Posterior vena cava (tissue), 2 donors: ENCODE data around the gene MGAT5B. TPM values are rescaled to one million over a fixed set of nuclear protein-coding genes. Genes with fewer than 3 reads are reported as not detected.

Source experiments
- DNase-seq: peaks from one replicate; pipeline ENCODE4 v3.0.0-alpha.2; 2020; ENCODE audit warnings: low spot score
- intact Hi-C, 2 donors: fragments of 100-400 bp; cut with DNase I; formaldehyde crosslinking; loops; one replicate each; pipeline versions ENCODE4 v1.14.1 to v1.14.2; 2022 to 2023
- total RNA-seq, 2 donors: library from RNA; stranded (reverse); fragmentation: NEBNext Ultra II Directional; extraction: Animal tissue kit (Norgen Biotek cat#: 25700); gene quantifications; one replicate each; pipeline ENCODE4 v1.2.1, GENCODE V29; 2021
- donor health status: DM: yes; HTN: yes; CAD: no.
- donor health status: DM: yes; HTN: yes; CAD: no.

The MGAT5B gene
- total RNA-seq, 2 donors from 2014 or later = 0.19 to 0.88 TPM

- DNase-seq = no peak
- intact Hi-C loops = no loop called here
Observed at GRCh38 chr17:76872221-76872873, 4.1 kb downstream of the MGAT5B start.

- intact Hi-C loops = no loop called here
- no peak for DNase-seq
Observed at GRCh38 chr17:76872874-76873221, 4.6 kb downstream of the MGAT5B start.

GRCh38 chr17:76873856-76874255, 5.7 kb downstream of the MGAT5B start:
- intact Hi-C loops = no loop called here
- DNase-seq = no peak

- intact Hi-C loops = no loop called here
- DNase-seq = no peak
Observed at GRCh38 chr17:76877437-76877836, 9.2 kb downstream of the MGAT5B start.

- intact Hi-C loops = no loop called here
- DNase-seq = no peak
Observed at GRCh38 chr17:76878568-76878967, 10.4 kb downstream of the MGAT5B start.

GRCh38 chr17:76879254-76879653, 11.1 kb downstream of the MGAT5B start:
- intact Hi-C loops = no loop called here

GRCh38 chr17:76879691-76880090, 11.5 kb downstream of the MGAT5B start:
- DNase-seq = no peak
- intact Hi-C loops = no loop called here

More at GRCh38 chr17:76879254-76879653, 11.1 kb downstream of the MGAT5B start:
- DNase-seq = no peak

GRCh38 chr17:76880268-76880667, 12.1 kb downstream of the MGAT5B start:
- intact Hi-C loops = no loop called here
- DNase-seq = no peak

- no peak for DNase-seq
- intact Hi-C loops = no loop called here
Observed at GRCh38 chr17:76880971-76881370, 12.8 kb downstream of the MGAT5B start.

GRCh38 chr17:76881408-76881807, 13.2 kb downstream of the MGAT5B start:
- intact Hi-C loops = no loop called here
- DNase-seq = no peak

GRCh38 chr17:76881966-76882365, 13.8 kb downstream of the MGAT5B start:
- intact Hi-C loops = no loop called here
- DNase-seq = no peak

GRCh38 chr17:76883744-76884525, 15.7 kb downstream of the MGAT5B start:
- DNase-seq = no peak
- intact Hi-C loops = no loop called here

- intact Hi-C loops = no loop called here
- DNase-seq = no peak
Observed at GRCh38 chr17:76884995-76885893, 17.0 kb downstream of the MGAT5B start.

- intact Hi-C loops = no loop called here
- DNase-seq = no peak
Observed at GRCh38 chr17:76885894-76886290, 17.7 kb downstream of the MGAT5B start.

GRCh38 chr17:76886395-76886794, 18.2 kb downstream of the MGAT5B start:
- intact Hi-C loops = no loop called here
- no peak for DNase-seq

- no peak for DNase-seq
- intact Hi-C loops = no loop called here
Observed at GRCh38 chr17:76887802-76888201, 19.6 kb downstream of the MGAT5B start.

- DNase-seq = no peak
- intact Hi-C loops = no loop called here
Observed at GRCh38 chr17:76888661-76889060, 20.5 kb downstream of the MGAT5B start.

- intact Hi-C loops = no loop called here
- no peak for DNase-seq
Observed at GRCh38 chr17:76889323-76889722, 21.1 kb downstream of the MGAT5B start.

- DNase-seq = no peak
- intact Hi-C loops = no loop called here
Observed at GRCh38 chr17:76892329-76892728, 24.1 kb downstream of the MGAT5B start.
